GM19240 (cell line): ENCODE results near the gene TMEM17.

Source experiments
- DNase-seq: peaks from one replicate; pipeline ENCODE4 v3.0.0; 2011; ENCODE audit warnings: low spot score; ENCODE audit not compliant: insufficient read length

The TMEM17 gene

DNA sequence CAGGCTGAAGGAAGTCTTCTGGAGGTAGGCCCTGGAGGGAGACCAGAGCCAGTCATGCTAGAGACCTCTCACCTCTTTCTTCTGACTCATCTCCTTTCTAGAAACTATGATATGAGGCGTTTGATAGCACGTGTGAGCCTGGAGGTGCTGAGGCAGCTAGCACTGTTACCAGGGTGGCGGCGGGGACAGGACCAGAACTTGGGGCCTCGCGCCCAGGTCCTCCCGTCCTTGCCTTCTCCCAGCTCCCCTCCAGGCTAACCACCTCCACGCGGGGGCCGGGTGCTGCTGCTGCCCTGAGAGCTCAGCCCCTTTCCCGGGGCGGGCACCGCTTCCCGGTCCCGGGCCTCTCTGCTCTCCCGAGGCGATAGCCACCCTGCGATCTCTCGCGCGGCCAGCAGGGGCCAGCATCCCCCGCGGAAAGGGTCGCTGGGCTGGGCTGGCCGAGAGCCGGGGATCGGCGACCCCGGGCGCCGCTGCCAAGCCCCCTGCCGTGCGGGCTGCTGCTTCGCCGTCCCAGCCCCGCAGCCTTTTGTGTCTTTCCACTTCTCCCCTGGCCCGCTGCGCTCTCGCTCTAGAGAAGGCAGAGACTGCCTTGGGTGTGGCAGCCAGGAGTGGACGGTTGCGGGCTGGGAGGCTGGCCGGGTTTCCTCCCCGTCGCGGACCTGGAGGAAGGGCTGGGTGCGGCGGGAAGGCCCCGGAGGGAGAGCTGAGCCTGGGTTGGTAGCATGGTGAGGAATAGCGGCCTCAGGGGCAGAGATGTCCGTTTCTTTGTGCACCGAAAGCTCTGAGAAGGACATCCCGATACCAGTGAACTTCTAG lies 49.1 kb downstream of the TMEM17 start:
- peak; percentile 77 for DNase-seq

GRCh38 chr2:62455957-62456692 lies 49.9 kb downstream of the TMEM17 start:
- no peak for DNase-seq

DNA sequence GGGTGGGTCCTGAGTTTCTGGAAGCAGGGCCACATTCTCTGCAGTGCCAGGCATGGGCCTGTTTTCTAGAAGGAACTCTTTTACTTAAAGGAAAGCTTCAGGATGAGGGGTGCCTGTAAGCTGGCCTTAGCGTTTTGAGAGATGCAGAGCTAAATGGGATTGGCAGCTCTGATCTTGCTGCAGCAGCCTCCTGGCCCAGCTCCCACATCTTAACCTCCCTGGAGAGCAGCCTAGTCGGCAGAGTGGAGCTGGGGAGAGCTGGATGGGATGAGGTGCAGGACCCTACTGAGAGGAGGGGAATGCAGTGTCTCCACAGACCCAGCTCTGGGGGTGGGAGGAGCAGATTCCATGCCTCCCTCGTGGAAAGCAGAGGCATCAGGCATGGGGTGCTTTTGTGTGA lies 52.0 kb downstream of the TMEM17 start:
- no peak for DNase-seq

DNA sequence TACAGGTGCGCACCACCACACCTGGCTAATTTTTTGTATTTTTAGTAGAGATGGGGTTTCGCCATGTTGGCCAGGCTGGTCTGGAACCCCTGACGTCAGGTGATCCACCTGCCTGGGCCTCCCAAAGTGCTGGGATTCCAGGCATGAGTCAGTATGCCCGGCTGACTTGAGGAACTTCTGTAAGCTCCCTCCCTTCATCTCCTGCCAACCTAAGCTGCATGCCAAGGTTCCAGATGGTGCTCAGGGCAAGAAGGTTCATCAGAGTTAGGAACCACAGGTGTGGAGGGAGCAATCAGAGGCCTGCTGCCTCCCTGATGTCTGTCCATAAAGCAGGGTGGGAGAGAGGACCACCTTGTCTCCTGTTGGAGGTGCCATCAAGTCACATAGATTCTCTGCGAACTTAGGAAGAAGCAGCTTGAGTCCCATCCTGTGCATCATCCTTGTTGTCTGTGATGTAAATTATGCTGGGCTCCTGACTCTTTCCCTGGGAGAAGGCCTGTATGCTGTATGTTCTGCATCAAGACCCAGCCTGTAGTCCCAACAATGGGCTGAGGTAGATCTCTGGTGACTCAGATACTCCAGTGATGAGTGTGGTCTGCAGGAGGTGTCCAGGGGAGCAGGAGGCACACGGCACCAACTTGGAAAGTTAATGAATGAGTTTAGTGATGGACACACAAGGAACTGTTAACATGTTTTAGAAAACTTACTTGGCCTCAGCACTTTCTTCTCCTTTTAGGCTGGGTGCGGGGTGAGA lies 53.1 kb downstream of the TMEM17 start:
- DNase-seq, result no peak

DNA sequence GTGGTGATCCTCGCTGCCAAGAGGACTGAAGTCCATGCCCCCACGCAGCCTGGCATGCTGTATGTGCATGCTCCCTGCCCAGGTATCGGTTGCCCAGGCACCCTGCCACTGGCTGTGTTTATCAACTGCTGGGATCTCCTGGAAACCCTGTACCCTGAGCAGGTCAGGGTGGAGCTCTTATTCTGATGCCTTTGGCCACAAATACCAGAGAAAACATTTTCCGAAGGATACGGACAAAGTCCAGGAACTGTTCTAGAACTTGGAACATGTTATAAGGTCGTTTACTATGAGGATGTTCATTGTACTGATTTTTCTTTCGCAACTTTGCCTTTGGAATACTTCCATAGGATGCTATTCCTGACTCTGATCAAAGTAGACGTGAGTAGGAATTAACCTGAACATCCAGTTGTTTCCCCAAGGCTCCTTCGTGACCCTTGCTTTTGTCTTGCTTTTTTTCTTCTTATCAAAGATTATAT lies 55.2 kb downstream of the TMEM17 start:
- no peak for DNase-seq
